H1 (cell line): ENCODE data around the gene ACTN4. TPM values are rescaled to one million over a fixed set of nuclear protein-coding genes. Genes with fewer than 3 reads are reported as not detected.

Experiments
- CHD7 ChIP-seq: fragments of 300-600 bp; sonication (generic); IDR thresholded peaks from 2 replicates; pipeline ENCODE4 v1.7.1; 2012; ENCODE audit warnings: low read length, moderate library complexity, mild to moderate bottlenecking, inconsistent platforms; ENCODE audit not compliant: insufficient replicate concordance
- EP300 ChIP-seq, 2 experiments: IDR thresholded peaks; 1 replicate in 1 of 2; 2 replicates in 1 of 2; pipeline ENCODE4 v1.6.1; 2011 to 2012; ENCODE audit warnings: low read depth in 2 of 2, low read length in 2 of 2, mild to moderate bottlenecking in 2 of 2, borderline replicate concordance in 1 of 2, inconsistent platforms in 1 of 2, moderate library complexity in 1 of 2
- EZH2 ChIP-seq: fragments of 200-600 bp; sonication (generic); IDR thresholded peaks from 2 replicates; pipeline ENCODE4 v1.7.1; 2012; ENCODE audit warnings: low read depth, mild to moderate bottlenecking, moderate library complexity, low read length, inconsistent platforms; ENCODE audit not compliant: severe bottlenecking
- GABPA ChIP-seq: IDR thresholded peaks from 2 replicates; pipeline ENCODE4 v1.6.1; 2011; ENCODE audit warnings: mild to moderate bottlenecking, low read length, moderate library complexity, borderline replicate concordance; ENCODE audit not compliant: insufficient read depth
- HDAC2 ChIP-seq, 2 experiments: fragments of 300-600 bp in 1 of 2; sonication (generic) in 1 of 2; IDR thresholded peaks; 2 replicates each; pipeline ENCODE4 v1.6.1; 2011 to 2012; ENCODE audit warnings: low read depth in 2 of 2, low read length in 2 of 2, mild to moderate bottlenecking in 2 of 2, moderate library complexity in 2 of 2, borderline replicate concordance in 1 of 2, inconsistent platforms in 1 of 2
- KDM1A ChIP-seq: fragments of 200-600, 300-600 bp; sonication (generic); IDR thresholded peaks from 2 replicates; pipeline ENCODE4 v1.7.1; 2016; ENCODE audit warnings: mild to moderate bottlenecking, low read length, borderline replicate concordance
- KDM4A ChIP-seq: IDR thresholded peaks from one replicate; pipeline ENCODE4 v1.7.1; 2012; ENCODE audit warnings: low read depth, mild to moderate bottlenecking, moderate library complexity, low read length, inconsistent platforms; ENCODE audit not compliant: severe bottlenecking
- KDM5A ChIP-seq: fragments of 200-600 bp; IDR thresholded peaks from 2 replicates; pipeline ENCODE4 v1.7.1; 2012; ENCODE audit warnings: mild to moderate bottlenecking, low read length, inconsistent platforms, mixed read lengths
- SIX5 ChIP-seq: IDR thresholded peaks from 2 replicates; pipeline ENCODE4 v1.6.1; 2011; ENCODE audit warnings: mild to moderate bottlenecking, low read depth, low read length
- SRF ChIP-seq: IDR thresholded peaks from 2 replicates; pipeline ENCODE4 v1.6.1; 2011; ENCODE audit warnings: mild to moderate bottlenecking, low read depth, low read length, moderate library complexity
- polyA plus RNA-seq, 7 experiments: library from polyadenylated mRNA; depleted of rRNA in 3 of 7; stranded (reverse) in 5 of 7; unstranded in 2 of 7; fragments of >200 nt in 5 of 7; fragments of 200-250 nt in 2 of 7; gene quantifications; 1 replicate in 5 of 7; 2 replicates in 1 of 7; 4 replicates in 1 of 7; pipeline versions ENCODE4 v1.2.1 to v1.2.3, GENCODE V29; 2011 to 2013; ENCODE audit warnings: missing spikeins in 2 of 7, mixed read lengths in 2 of 7
- total RNA-seq: library from RNA; stranded (reverse); fragmentation: NEBNext Ultra II Directional; extraction: Animal tissue kit (Norgen Biotek cat#: 25700); gene quantifications from 2 replicates; pipeline ENCODE4 v1.2.1, GENCODE V29; 2021

Gene ACTN4
- total and polyA plus RNA-seq, 2 of the 8 experiments (the other 6 are each of a cell fraction or from before 2014, with no cell fraction given), result 211 to 520 TPM

- TF ChIP-seq EP300 (IDR thresholded peaks at IDR 0.05; ENCODE audit: borderline replicate concordance in 1 of 2, low read depth in 2 of 2, low read length in 2 of 2) (no peak), EZH2 (no peak), HDAC2 (IDR thresholded peaks at IDR 0.05; ENCODE audit: borderline replicate concordance in 1 of 2, low read depth in 2 of 2, low read length in 2 of 2) (no peak), CHD7 (no peak), GABPA (no peak), SRF (no peak), KDM4A (no peak), SIX5 (no peak), KDM1A (no peak), KDM5A (no peak)
Measured at GRCh38 chr19:38773469-38774177, 126.2 kb downstream of the ACTN4 start, which contains the start of gene LGALS7 (continued).
